ENCODE data around the gene ZXDC.

ZXDC gene

GRCh38 chr3:126477061-126477380 is 1.3 kb upstream of the ZXDC start:
- H3K4me1 ChIP-seq (ENCODE audit: insufficient read depth, insufficient read length): peaks cover 13% of the 10 kb centered on the region
- H3K27me3 ChIP-seq (ENCODE audit: insufficient read depth, insufficient read length): no peaks in the 10 kb centered on the region
- no peak overlapping the region for H3K4me3 ChIP-seq (ENCODE audit: insufficient read length, low read depth)
- peak overlapping the region; percentile 3 for H3K9ac ChIP-seq (ENCODE audit: insufficient read length, low read depth)
- no peak for DNase-seq (ENCODE audit: low read depth, low spot score)
- no peaks in the 10 kb centered on the region for H3K9me3 ChIP-seq (ENCODE audit: insufficient read depth, low read length)
- TF ChIP-seq SUZ12 (IDR thresholded peaks at IDR 0.05; ENCODE audit: extremely low read depth, insufficient read depth, insufficient read length): no peak
- no peak for TF ChIP-seq ZNF274 (IDR thresholded peaks at IDR 0.05; ENCODE audit: low read depth, low read length)
- TF ChIP-seq YY1 (IDR thresholded peaks at IDR 0.05; ENCODE audit: insufficient read depth, insufficient read length): no peak
- H3K36me3 ChIP-seq (ENCODE audit: insufficient read depth, insufficient read length, low read length): peaks cover 23% of the 10 kb centered on the region

DNA sequence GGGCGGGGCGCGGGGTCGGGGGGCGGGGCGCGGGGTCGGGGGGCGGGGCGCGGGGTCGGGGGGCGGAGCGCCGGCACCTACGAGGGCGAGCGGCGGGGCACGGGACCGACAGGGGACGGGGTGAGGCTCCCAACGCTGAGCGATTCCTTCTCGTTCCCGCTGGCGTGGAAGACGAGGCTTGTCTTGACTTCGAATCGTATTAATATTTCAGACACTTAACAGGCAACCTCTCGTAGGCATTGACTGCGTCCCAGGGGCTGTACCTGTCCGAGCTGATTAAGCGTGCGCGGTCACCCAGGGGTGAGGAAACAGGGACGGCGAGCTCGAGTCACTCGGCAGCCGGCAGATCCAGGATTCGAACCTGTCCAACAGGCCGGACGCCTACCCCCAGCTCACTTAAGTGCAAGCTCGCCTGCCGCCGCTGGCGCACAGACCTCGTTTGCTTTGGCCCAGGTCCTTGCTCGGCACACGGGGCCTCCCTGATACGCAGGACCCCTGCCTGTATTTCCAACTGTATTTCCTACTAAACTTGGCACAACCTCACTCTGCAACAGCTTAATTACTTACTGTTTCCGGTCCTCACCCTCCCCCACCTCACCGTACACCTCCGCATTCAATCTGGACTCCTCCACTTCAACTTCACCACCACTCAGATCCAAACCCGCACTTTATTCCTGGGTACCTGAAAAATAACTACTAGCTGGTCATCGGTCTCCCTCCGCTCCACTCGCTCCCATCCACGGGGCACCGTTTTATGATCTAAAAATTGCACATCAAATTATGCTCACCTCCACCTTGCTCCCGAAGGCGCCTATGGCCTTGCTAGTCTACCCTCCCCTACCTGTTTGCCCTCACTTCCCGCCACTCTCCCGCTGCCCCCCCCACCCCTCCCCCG is 722 bp upstream of the ZXDC start:
- Histone ChIP-seq H3K27me3 (ENCODE audit: insufficient read depth, insufficient read length) (no peaks in the 10 kb centered on the region), H3K4me1 (ENCODE audit: insufficient read depth, insufficient read length) (peaks cover 14% of the 10 kb centered on the region), H3K36me3 (ENCODE audit: insufficient read depth, insufficient read length, low read length) (peaks cover 29% of the 10 kb centered on the region), H3K9ac (ENCODE audit: insufficient read length, low read depth) (peak overlapping the region; percentile 89), H3K9me3 (ENCODE audit: insufficient read depth, low read length) (no peaks in the 10 kb centered on the region), H3K4me3 (ENCODE audit: insufficient read length, low read depth) (peak overlapping the region; percentile 60)
- TF ChIP-seq SUZ12 (IDR thresholded peaks at IDR 0.05; ENCODE audit: extremely low read depth, insufficient read depth, insufficient read length) (no peak), YY1 (IDR thresholded peaks at IDR 0.05; ENCODE audit: insufficient read depth, insufficient read length) (no peak), ZNF274 (IDR thresholded peaks at IDR 0.05; ENCODE audit: low read depth, low read length) (no peak)
- peak; percentile 22 for DNase-seq (ENCODE audit: low read depth, low spot score)

GRCh38 chr3:126474498-126475412 is 936 bp downstream of the ZXDC start:
- Histone ChIP-seq H3K9ac (ENCODE audit: insufficient read length, low read depth) (peak overlapping the region; percentile 98), H3K9me3 (ENCODE audit: insufficient read depth, low read length) (no peaks in the 10 kb centered on the region), H3K4me1 (ENCODE audit: insufficient read depth, insufficient read length) (peaks cover 14% of the 10 kb centered on the region), H3K27me3 (ENCODE audit: insufficient read depth, insufficient read length) (no peaks in the 10 kb centered on the region), H3K36me3 (ENCODE audit: insufficient read depth, insufficient read length, low read length) (peaks cover 46% of the 10 kb centered on the region), H3K4me3 (ENCODE audit: insufficient read length, low read depth) (peak overlapping the region; percentile 91)
- DNase-seq (ENCODE audit: low read depth, low spot score): peak; percentile 23
- TF ChIP-seq YY1 (IDR thresholded peaks at IDR 0.05; ENCODE audit: insufficient read depth, insufficient read length) (no peak), ZNF274 (IDR thresholded peaks at IDR 0.05; ENCODE audit: low read depth, low read length) (no peak), SUZ12 (IDR thresholded peaks at IDR 0.05; ENCODE audit: extremely low read depth, insufficient read depth, insufficient read length) (no peak)

DNA sequence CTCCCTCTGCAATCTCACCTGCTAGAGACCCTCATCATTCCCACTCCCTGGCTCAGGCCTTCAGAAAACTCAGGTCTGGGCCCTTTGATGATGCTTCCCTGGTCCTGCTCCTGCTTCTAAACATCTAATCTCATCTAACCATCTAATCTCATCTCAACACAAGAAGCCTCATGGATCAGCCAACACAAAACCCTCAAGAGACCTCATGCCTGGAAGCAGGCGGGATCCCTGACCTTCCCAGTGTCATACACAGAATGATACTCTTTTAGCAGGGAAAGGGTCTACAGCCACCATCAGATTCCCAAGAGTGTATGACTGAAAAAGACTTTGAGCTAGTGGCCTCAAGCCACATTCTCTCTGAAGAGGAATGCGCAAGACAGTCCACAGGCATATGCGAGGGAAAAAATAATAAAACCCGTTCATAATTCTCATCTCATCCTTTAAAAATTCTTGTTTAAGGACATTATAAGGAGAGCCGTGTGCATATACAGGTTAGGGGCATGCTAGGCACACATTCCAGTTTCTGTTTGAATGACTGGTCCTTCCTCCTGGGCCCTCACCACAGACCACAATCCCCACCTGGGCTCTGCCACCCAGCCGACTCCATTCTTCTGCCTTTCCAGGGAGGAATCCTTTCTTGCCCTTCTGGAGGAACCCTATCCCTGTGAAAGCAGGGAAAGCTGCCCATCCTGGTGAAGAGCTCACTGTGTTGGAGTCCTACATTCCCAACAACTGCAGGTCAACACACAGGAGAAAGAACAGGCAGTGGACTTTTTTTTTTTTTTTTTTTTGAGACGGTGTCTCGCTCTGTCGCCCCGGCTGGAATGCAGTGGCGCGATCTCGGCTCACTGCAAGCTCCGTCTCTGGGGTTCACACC is 2.2 kb downstream of the ZXDC start:
- TF ChIP-seq ZNF274 (IDR thresholded peaks at IDR 0.05; ENCODE audit: low read depth, low read length) (no peak), SUZ12 (IDR thresholded peaks at IDR 0.05; ENCODE audit: extremely low read depth, insufficient read depth, insufficient read length) (no peak), YY1 (IDR thresholded peaks at IDR 0.05; ENCODE audit: insufficient read depth, insufficient read length) (no peak)
- Histone ChIP-seq H3K27me3 (ENCODE audit: insufficient read depth, insufficient read length) (no peaks in the 10 kb centered on the region), H3K4me1 (ENCODE audit: insufficient read depth, insufficient read length) (peaks cover 14% of the 10 kb centered on the region), H3K9ac (ENCODE audit: insufficient read length, low read depth) (peak overlapping the region; percentile 29), H3K9me3 (ENCODE audit: insufficient read depth, low read length) (no peaks in the 10 kb centered on the region), H3K4me3 (ENCODE audit: insufficient read length, low read depth) (no peak overlapping the region), H3K36me3 (ENCODE audit: insufficient read depth, insufficient read length, low read length) (peaks cover 58% of the 10 kb centered on the region)
- DNase-seq (ENCODE audit: low read depth, low spot score): no peak

GRCh38 chr3:126472277-126473006 is 3.2 kb downstream of the ZXDC start:
- peaks cover 69% of the 10 kb centered on the region for H3K36me3 ChIP-seq (ENCODE audit: insufficient read depth, insufficient read length, low read length)
- no peak overlapping the region for H3K9ac ChIP-seq (ENCODE audit: insufficient read length, low read depth)
- TF ChIP-seq ZNF274 (IDR thresholded peaks at IDR 0.05; ENCODE audit: low read depth, low read length): no peak
- H3K4me1 ChIP-seq (ENCODE audit: insufficient read depth, insufficient read length): peaks cover 14% of the 10 kb centered on the region
- no peaks in the 10 kb centered on the region for H3K27me3 ChIP-seq (ENCODE audit: insufficient read depth, insufficient read length)
- DNase-seq (ENCODE audit: low read depth, low spot score): no peak
- no peaks in the 10 kb centered on the region for H3K9me3 ChIP-seq (ENCODE audit: insufficient read depth, low read length)
- H3K4me3 ChIP-seq (ENCODE audit: insufficient read length, low read depth): no peak overlapping the region

DNA sequence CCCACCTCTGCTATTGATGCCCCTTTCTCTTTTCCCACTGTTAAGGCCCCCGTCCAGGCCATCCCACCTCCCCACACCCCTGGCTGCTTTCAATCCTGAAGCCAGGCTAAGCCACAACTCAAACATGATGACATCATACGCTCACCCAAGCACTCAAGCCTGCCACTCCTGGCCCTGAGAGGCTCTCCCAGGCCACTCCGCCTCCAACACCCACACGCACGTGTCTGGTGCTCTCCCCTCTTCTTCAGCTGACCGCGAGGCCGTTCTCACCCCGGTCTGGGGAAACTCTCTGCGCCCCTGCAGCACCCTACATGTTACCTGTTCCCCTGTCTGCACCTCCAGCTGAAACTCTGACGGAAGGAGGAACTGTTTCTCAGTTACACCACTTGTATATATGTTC is 6.2 kb downstream of the ZXDC start:
- TF ChIP-seq SUZ12 (IDR thresholded peaks at IDR 0.05; ENCODE audit: extremely low read depth, insufficient read depth, insufficient read length) (no peak), ZNF274 (IDR thresholded peaks at IDR 0.05; ENCODE audit: low read depth, low read length) (no peak), YY1 (IDR thresholded peaks at IDR 0.05; ENCODE audit: insufficient read depth, insufficient read length) (no peak)
- Histone ChIP-seq H3K9ac (ENCODE audit: insufficient read length, low read depth) (no peak overlapping the region), H3K36me3 (ENCODE audit: insufficient read depth, insufficient read length, low read length) (peaks cover 97% of the 10 kb centered on the region), H3K27me3 (ENCODE audit: insufficient read depth, insufficient read length) (no peaks in the 10 kb centered on the region), H3K4me1 (ENCODE audit: insufficient read depth, insufficient read length) (peaks cover 11% of the 10 kb centered on the region), H3K4me3 (ENCODE audit: insufficient read length, low read depth) (no peak overlapping the region), H3K9me3 (ENCODE audit: insufficient read depth, low read length) (no peaks in the 10 kb centered on the region)
- DNase-seq (ENCODE audit: low read depth, low spot score): no peak
